ENCODE measurements around the gene STARD8. TPM values are rescaled to one million over a fixed set of nuclear protein-coding genes. Genes with fewer than 3 reads are reported as not detected.
"Not testable (repeated sequence)": the region's sequence is repeated elsewhere in the genome, so short reads cannot be mapped to it uniquely, and the experiment has no call there.

Gene STARD8
- total RNA-seq, 1 donor from 2014 or later: 2.6 TPM

DNA sequence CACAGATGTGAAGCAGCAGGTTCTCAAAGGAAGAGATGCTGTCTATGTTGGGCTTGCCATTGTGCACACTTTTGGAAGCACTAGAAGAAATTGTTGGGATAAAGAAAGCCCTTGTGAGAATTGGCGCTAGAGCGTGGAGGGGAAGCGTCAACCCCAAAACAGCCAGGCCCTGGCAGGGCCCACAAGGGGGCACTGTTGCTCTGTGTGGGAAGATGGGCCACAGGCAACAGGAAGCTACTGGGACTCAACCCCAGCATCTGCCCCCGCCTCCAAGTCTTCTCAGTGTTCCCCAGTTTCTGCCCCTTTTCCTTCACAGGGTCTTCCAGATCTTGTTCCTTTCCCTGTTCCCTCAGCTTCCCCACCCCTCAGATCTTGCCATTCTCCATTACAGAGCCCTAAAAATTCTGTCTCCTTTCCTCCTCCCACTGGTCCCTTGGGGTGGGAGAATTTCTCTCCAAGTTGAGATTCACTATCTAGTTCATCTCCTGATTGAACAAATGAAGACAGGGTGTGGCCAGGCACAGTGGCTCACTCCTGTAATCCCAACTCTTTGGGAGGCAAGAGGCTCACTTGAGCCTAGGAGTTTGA is 85.5 kb downstream of the STARD8 start:
- Mint-ChIP-seq H3K4me1 (ENCODE audit: low read depth) (no peaks in the 10 kb centered on the region), H3K4me3 (no peak overlapping the region), H3K27me3 (ENCODE audit: insufficient read depth) (peaks cover 1% of the 10 kb centered on the region), H3K27ac (no peak overlapping the region), H3K36me3 (ENCODE audit: low read depth) (no peaks in the 10 kb centered on the region), H3K9me3 (no peaks in the 10 kb centered on the region)
- peak; percentile 41 for DNase-seq (ENCODE audit: low spot score)
- intact Hi-C loops (cut with micrococcal nuclease): loop anchor here (1.0 kb wide), 3 partner anchors 75 to 489 kb away; no protein-coding TSS in a partner anchor

DNA sequence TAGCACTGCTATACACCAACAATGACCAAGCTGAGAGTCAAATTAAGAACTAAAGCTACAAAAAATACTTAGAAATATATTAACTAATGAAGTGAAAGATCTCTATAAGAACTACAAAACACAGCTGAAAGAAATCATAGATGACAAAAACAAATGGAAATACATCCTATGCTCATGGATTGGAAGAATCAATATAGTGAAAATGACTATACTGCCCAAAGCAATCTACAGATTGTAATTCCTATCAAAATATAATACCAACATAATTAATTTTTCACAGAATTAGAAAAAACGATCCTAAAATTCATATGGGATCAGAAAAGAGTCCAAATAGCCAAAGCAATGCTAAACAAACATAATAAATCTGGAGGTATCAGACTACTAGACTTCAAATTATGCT is 87.8 kb downstream of the STARD8 start:
- intact Hi-C loops (cut with micrococcal nuclease): no loop called here
- Mint-ChIP-seq H3K36me3 (ENCODE audit: low read depth) (no peaks in the 10 kb centered on the region), H3K4me1 (ENCODE audit: low read depth) (no peaks in the 10 kb centered on the region)

DNA sequence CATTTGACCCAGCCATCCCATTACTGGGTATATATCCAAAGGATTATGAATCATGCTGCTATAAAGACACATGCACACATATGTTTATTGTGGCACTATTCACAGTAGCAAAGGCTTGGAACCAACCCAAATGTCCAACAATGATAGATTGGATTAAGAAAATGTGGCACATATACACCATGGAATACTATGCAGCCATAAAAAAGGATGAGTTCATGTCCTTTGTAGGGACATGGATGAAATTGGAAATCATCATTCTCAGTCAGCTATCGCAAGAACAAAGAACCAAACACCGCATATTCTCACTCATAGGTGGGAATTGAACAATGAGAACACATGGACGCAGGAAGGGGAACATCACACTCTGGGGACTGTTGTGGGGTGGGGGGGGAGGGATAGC is 94.4 kb downstream of the STARD8 start:
- H3K9me3 Mint-ChIP-seq; H3K27ac Mint-ChIP-seq; H3K36me3 Mint-ChIP-seq (ENCODE audit: low read depth); H3K4me3 Mint-ChIP-seq; H3K27me3 Mint-ChIP-seq (ENCODE audit: insufficient read depth); DNase-seq (ENCODE audit: low spot score); H3K4me1 Mint-ChIP-seq (ENCODE audit: low read depth); intact Hi-C loops (cut with micrococcal nuclease): not testable (repeated sequence)

More for the DNA sequence above, 87.8 kb downstream of the STARD8 start:
- H3K27ac Mint-ChIP-seq: no peak overlapping the region
- no peak for DNase-seq (ENCODE audit: low spot score)
- peaks cover 4% of the 10 kb centered on the region for H3K27me3 Mint-ChIP-seq (ENCODE audit: insufficient read depth)
- no peaks in the 10 kb centered on the region for H3K9me3 Mint-ChIP-seq
- no peak overlapping the region for H3K4me3 Mint-ChIP-seq

- no peaks in the 10 kb centered on the region for H3K36me3 Mint-ChIP-seq (ENCODE audit: low read depth)
- no peak overlapping the region for H3K27ac Mint-ChIP-seq
- no peak for DNase-seq (ENCODE audit: low spot score)
- H3K4me1 Mint-ChIP-seq (ENCODE audit: low read depth): no peaks in the 10 kb centered on the region
- peaks cover 3% of the 10 kb centered on the region for H3K27me3 Mint-ChIP-seq (ENCODE audit: insufficient read depth)
- H3K4me3 Mint-ChIP-seq: no peak overlapping the region
- intact Hi-C loops (cut with micrococcal nuclease): no loop called here
- no peaks in the 10 kb centered on the region for H3K9me3 Mint-ChIP-seq
Observed at GRCh38 chrX:68743754-68744153, 96.3 kb downstream of the STARD8 start.

- Mint-ChIP-seq H3K36me3 (ENCODE audit: low read depth) (no peaks in the 10 kb centered on the region), H3K9me3 (no peaks in the 10 kb centered on the region), H3K27me3 (ENCODE audit: insufficient read depth) (no peaks in the 10 kb centered on the region), H3K27ac (no peak overlapping the region), H3K4me1 (ENCODE audit: low read depth) (no peaks in the 10 kb centered on the region), H3K4me3 (no peak overlapping the region)
- DNase-seq (ENCODE audit: low spot score): no peak
- intact Hi-C loops (cut with micrococcal nuclease): no loop called here
Observed at GRCh38 chrX:68746988-68747387, 99.5 kb downstream of the STARD8 start.

- intact Hi-C loops (cut with micrococcal nuclease): no loop called here
- Mint-ChIP-seq H3K27ac (peak overlapping the region; percentile 44), H3K9me3 (no peaks in the 10 kb centered on the region), H3K4me3 (no peak overlapping the region), H3K36me3 (ENCODE audit: low read depth) (no peaks in the 10 kb centered on the region), H3K4me1 (ENCODE audit: low read depth) (no peaks in the 10 kb centered on the region), H3K27me3 (ENCODE audit: insufficient read depth) (no peaks in the 10 kb centered on the region)
- DNase-seq (ENCODE audit: low spot score): no peak
Observed at GRCh38 chrX:68748030-68748429, 100.6 kb downstream of the STARD8 start.

DNA sequence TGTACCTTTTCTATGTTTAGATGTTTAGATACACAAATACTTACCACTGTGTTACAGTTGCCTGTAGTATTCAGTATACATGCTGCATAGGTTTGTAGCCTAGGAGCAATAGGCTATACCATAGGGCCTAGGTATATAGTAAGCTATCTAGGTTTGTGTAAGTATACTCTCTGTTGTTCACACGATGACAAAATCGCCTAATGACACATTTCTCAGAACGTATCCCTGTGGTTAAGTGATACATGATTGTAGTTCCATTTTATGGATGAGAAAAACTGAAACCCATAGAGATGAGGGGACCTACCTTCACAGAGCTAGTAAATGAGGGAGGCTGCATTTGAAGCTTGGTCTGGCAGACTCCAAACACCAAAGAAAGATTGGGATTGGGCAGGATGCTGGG is 102.0 kb downstream of the STARD8 start:
- Mint-ChIP-seq H3K36me3 (ENCODE audit: low read depth) (no peaks in the 10 kb centered on the region), H3K9me3 (peaks cover 7% of the 10 kb centered on the region), H3K4me3 (no peak overlapping the region), H3K4me1 (ENCODE audit: low read depth) (no peaks in the 10 kb centered on the region), H3K27ac (no peak overlapping the region), H3K27me3 (ENCODE audit: insufficient read depth) (no peaks in the 10 kb centered on the region)
- no peak for DNase-seq (ENCODE audit: low spot score)
- intact Hi-C loops (cut with micrococcal nuclease): no loop called here

- Mint-ChIP-seq H3K4me1 (ENCODE audit: low read depth) (no peaks in the 10 kb centered on the region), H3K36me3 (ENCODE audit: low read depth) (no peaks in the 10 kb centered on the region), H3K27ac (no peak overlapping the region), H3K4me3 (no peak overlapping the region), H3K27me3 (ENCODE audit: insufficient read depth) (no peaks in the 10 kb centered on the region), H3K9me3 (peaks cover 7% of the 10 kb centered on the region)
- intact Hi-C loops (cut with micrococcal nuclease): no loop called here
- DNase-seq (ENCODE audit: low spot score): no peak
Observed at GRCh38 chrX:68750316-68750715, 102.8 kb downstream of the STARD8 start.

GRCh38 chrX:68751372-68751771 is 103.9 kb downstream of the STARD8 start:
- Mint-ChIP-seq H3K27me3 (ENCODE audit: insufficient read depth) (no peaks in the 10 kb centered on the region), H3K27ac (no peak overlapping the region), H3K9me3 (peaks cover 7% of the 10 kb centered on the region), H3K36me3 (ENCODE audit: low read depth) (no peaks in the 10 kb centered on the region), H3K4me3 (no peak overlapping the region), H3K4me1 (ENCODE audit: low read depth) (no peaks in the 10 kb centered on the region)
- DNase-seq (ENCODE audit: low spot score): no peak
- intact Hi-C loops (cut with micrococcal nuclease): no loop called here

- Mint-ChIP-seq H3K9me3 (peaks cover 7% of the 10 kb centered on the region), H3K4me1 (ENCODE audit: low read depth) (no peaks in the 10 kb centered on the region), H3K27ac (no peak overlapping the region), H3K27me3 (ENCODE audit: insufficient read depth) (no peaks in the 10 kb centered on the region), H3K4me3 (no peak overlapping the region), H3K36me3 (ENCODE audit: low read depth) (no peaks in the 10 kb centered on the region)
- no peak for DNase-seq (ENCODE audit: low spot score)
- intact Hi-C loops (cut with micrococcal nuclease): no loop called here
Observed at GRCh38 chrX:68753218-68753617, 105.8 kb downstream of the STARD8 start.

DNA sequence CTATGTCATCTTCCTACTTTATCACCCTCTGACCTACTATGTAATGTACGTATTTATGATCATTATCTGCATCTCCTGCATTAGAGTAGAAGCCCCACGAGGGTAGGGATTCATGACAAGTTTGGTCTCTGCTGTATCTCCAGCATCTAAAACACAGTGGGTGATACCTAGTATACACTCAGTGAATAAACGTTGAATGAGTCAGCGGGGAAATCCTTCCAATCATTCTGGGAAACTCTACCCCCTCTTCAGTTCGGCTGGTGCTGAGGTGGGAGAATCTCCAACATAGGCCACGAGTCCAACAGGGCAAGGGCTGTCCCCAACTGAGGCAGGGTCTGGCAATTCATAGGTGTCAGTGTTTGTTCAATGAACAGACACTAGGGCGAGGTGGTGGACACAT is 106.9 kb downstream of the STARD8 start:
- no peak for DNase-seq (ENCODE audit: low spot score)
- intact Hi-C loops (cut with micrococcal nuclease): no loop called here
- no peaks in the 10 kb centered on the region for H3K27me3 Mint-ChIP-seq (ENCODE audit: insufficient read depth)
- no peaks in the 10 kb centered on the region for H3K36me3 Mint-ChIP-seq (ENCODE audit: low read depth)
- no peak overlapping the region for H3K27ac Mint-ChIP-seq
- no peaks in the 10 kb centered on the region for H3K4me1 Mint-ChIP-seq (ENCODE audit: low read depth)
- H3K9me3 Mint-ChIP-seq: peaks cover 7% of the 10 kb centered on the region
- H3K4me3 Mint-ChIP-seq: no peak overlapping the region

DNA sequence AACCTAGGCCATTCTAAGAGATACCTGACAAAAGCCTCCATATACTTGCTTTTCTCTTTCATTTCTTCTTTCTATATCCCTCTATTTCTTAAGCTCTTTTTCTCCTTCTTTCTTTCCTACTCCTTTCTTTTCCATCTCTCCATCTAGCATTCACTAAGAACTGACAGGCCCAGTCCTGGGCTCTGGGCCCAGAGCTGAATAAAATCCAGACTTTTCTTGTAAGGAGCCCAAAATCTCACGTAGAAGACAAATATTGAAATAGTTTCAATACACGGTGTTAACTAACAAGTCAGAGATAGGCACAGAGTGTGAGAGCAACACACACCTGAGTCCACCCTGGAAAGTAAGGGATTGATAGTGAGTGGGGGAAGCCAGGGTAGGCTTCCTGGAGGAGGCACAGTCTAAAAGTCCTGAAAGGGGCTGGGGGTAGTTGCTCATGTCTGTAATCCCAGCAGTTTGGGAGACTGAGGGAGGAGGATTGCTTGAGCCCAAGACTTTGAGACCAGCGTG is 108.2 kb downstream of the STARD8 start:
- intact Hi-C loops (cut with micrococcal nuclease): no loop called here
- H3K27me3 Mint-ChIP-seq (ENCODE audit: insufficient read depth): no peaks in the 10 kb centered on the region

GRCh38 chrX:68757331-68757730 is 109.9 kb downstream of the STARD8 start:
- Mint-ChIP-seq H3K4me3 (no peak overlapping the region), H3K4me1 (ENCODE audit: low read depth) (no peaks in the 10 kb centered on the region), H3K27me3 (ENCODE audit: insufficient read depth) (no peaks in the 10 kb centered on the region), H3K9me3 (peaks cover 7% of the 10 kb centered on the region), H3K27ac (no peak overlapping the region), H3K36me3 (ENCODE audit: low read depth) (no peaks in the 10 kb centered on the region)
- intact Hi-C loops (cut with micrococcal nuclease): no loop called here
- DNase-seq (ENCODE audit: low spot score): no peak

More for the DNA sequence above, 108.2 kb downstream of the STARD8 start:
- peaks cover 7% of the 10 kb centered on the region for H3K9me3 Mint-ChIP-seq
- no peaks in the 10 kb centered on the region for H3K36me3 Mint-ChIP-seq (ENCODE audit: low read depth)
- no peak overlapping the region for H3K4me3 Mint-ChIP-seq
- H3K27ac Mint-ChIP-seq: no peak overlapping the region
- no peaks in the 10 kb centered on the region for H3K4me1 Mint-ChIP-seq (ENCODE audit: low read depth)
- DNase-seq (ENCODE audit: low spot score): no peak

DNA sequence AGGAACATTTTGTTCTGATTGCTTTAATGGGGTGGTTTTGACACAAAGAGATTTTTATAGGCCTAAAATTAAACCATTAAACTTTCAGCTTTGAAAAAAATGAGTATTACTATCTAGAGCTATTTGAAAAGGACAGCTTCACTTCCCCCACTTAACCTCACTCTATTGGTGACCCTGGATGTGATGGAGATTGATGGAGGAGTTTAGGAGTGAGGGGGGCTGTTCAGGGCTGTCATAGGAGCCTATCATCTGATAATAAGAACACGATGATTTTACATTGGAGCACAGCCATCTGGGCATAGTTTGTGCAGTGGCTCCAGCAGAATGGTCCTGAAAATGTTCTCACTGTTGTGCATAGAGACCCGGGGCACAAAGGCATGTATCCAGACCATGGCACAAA is 110.3 kb downstream of the STARD8 start:
- Mint-ChIP-seq H3K9me3 (peaks cover 7% of the 10 kb centered on the region), H3K27me3 (ENCODE audit: insufficient read depth) (no peaks in the 10 kb centered on the region), H3K27ac (no peak overlapping the region), H3K4me1 (ENCODE audit: low read depth) (no peaks in the 10 kb centered on the region), H3K36me3 (ENCODE audit: low read depth) (no peaks in the 10 kb centered on the region), H3K4me3 (no peak overlapping the region)
- intact Hi-C loops (cut with micrococcal nuclease): no loop called here
- no peak for DNase-seq (ENCODE audit: low spot score)
